GM18505 (cell line): ENCODE results near the gene ILKAP.

ENCODE experiments used
- ATAC-seq: cut with Tn5 transposase; IDR thresholded peaks from one replicate; pipeline ENCODE4 v1.9.1; 2021; ENCODE audit not compliant: unreplicated experiment
- POLR2A ChIP-seq: IDR thresholded peaks from 4 replicates; pipeline ENCODE4 v1.6.1; 2011; ENCODE audit warnings: borderline replicate concordance; ENCODE audit not compliant: insufficient read depth, insufficient read length; ENCODE audit errors: extremely low read depth

Gene ILKAP

GRCh38 chr2:238230699-238231098, 27.2 kb upstream of the ILKAP start:
- no peak for TF ChIP-seq POLR2A
- no peak for ATAC-seq

GRCh38 chr2:238228700-238229099, 25.2 kb upstream of the ILKAP start:
- ATAC-seq, result no peak
- no peak for TF ChIP-seq POLR2A

GRCh38 chr2:238227587-238228032, 24.1 kb upstream of the ILKAP start:
- TF ChIP-seq POLR2A, result no peak
- ATAC-seq, result no peak

- no peak for ATAC-seq
- TF ChIP-seq POLR2A, result no peak
These were observed 23.4 kb upstream of the ILKAP start for GRCh38 chr2:238226698-238227586.

GRCh38 chr2:238225911-238226697, 22.6 kb upstream of the ILKAP start:
- TF ChIP-seq POLR2A, result no peak
- no peak for ATAC-seq

- ATAC-seq, result no peak
- no peak for TF ChIP-seq POLR2A
These were observed 21.6 kb upstream of the ILKAP start for GRCh38 chr2:238225121-238225520.

- TF ChIP-seq POLR2A, result no peak
- no peak for ATAC-seq
These were observed 21.0 kb upstream of the ILKAP start for GRCh38 chr2:238224356-238225035.

GRCh38 chr2:238220892-238221521, 17.5 kb upstream of the ILKAP start:
- no peak for ATAC-seq
- no peak for TF ChIP-seq POLR2A

- no peak for TF ChIP-seq POLR2A
- no peak for ATAC-seq
These were observed 16.9 kb upstream of the ILKAP start for GRCh38 chr2:238220274-238220891.

- no peak for ATAC-seq
- TF ChIP-seq POLR2A, result no peak
These were observed 13.2 kb upstream of the ILKAP start for GRCh38 chr2:238216651-238217184.

GRCh38 chr2:238207006-238207405, 3.5 kb upstream of the ILKAP start:
- no peak for TF ChIP-seq POLR2A
- ATAC-seq, result no peak

GRCh38 chr2:238203973-238204683, 633 bp upstream of the ILKAP start:
- ATAC-seq, result no peak
- TF ChIP-seq POLR2A, result no peak
